ENCODE results near the gene NSMCE1. TPM values are rescaled to one million over a fixed set of nuclear protein-coding genes. Genes with fewer than 3 reads are reported as not detected.

Gene NSMCE1
- total and polyA plus RNA-seq, 2 of the 8 experiments (the other 6 are each of a cell fraction or from before 2014, with no cell fraction given) = 8.1 to 16.6 TPM

- TF ChIP-seq SIRT6 (IDR thresholded peaks at IDR 0.05; ENCODE audit: low read length) (no peak), ASH2L (IDR thresholded peaks at IDR 0.05; ENCODE audit: low read length) (no peak), BRCA1 (IDR thresholded peaks at IDR 0.05; ENCODE audit: low read depth, low read length) (no peak), CTBP2 (IDR thresholded peaks at IDR 0.05; ENCODE audit: borderline replicate concordance, insufficient read depth, insufficient read length, low read length) (no peak)
- Histone ChIP-seq H2BK5ac (ENCODE audit: low read depth, low read length) (no peak overlapping the region), H3K23ac (ENCODE audit: insufficient read length) (no peak overlapping the region), H2BK15ac (ENCODE audit: low read length) (no peak overlapping the region), H3K4me1 (replicated peaks in 1 of 4; ENCODE audit: control insufficient read depth in 3 of 4, insufficient read depth in 4 of 4, low read length in 3 of 4) (peaks cover 0 to 2% (median 0%) of the 10 kb centered on the region in 4 experiments; a peak in 1 of 7 replicates), H4K8ac (ENCODE audit: extremely low read depth, insufficient read depth, low read length) (no peak overlapping the region), H3K4me3 (ENCODE audit: extremely low read depth in 1 of 4, insufficient read depth in 2 of 4, low read depth in 3 of 4, low read length in 4 of 4) (no peak overlapping the region), H3K36me3 (ENCODE audit: control insufficient read depth in 2 of 4, insufficient read depth in 4 of 4, low read length in 3 of 4) (no peaks in the 10 kb centered on the region), H3K18ac (ENCODE audit: extremely low read depth, low read length) (no peak overlapping the region), H3K4me2 (ENCODE audit: insufficient read depth in 1 of 2, low read depth in 2 of 2, low read length in 2 of 2) (no peak overlapping the region), H3K9ac (replicated peaks in 1 of 4; ENCODE audit: extremely low read depth in 1 of 4, low read depth in 3 of 4, low read length in 3 of 4) (no peak overlapping the region), H3K79me1 (ENCODE audit: low read depth, low read length) (no peaks in the 10 kb centered on the region; the same call in 1 of the 2 replicates), H2BK20ac (ENCODE audit: low read length) (no peak overlapping the region), H2AFZ (ENCODE audit: low read length) (no peak overlapping the region), H4K20me1 (replicated peaks in 1 of 2; ENCODE audit: control insufficient read depth in 1 of 2, insufficient read depth in 2 of 2, low read length in 2 of 2) (peaks cover 0 to 2% of the 10 kb centered on the region in 2 experiments), H4K5ac (ENCODE audit: insufficient read length, low read depth, low read length) (no peak overlapping the region), H2BK120ac (replicated peaks; ENCODE audit: low read depth, low read length) (no peak overlapping the region), H3K27ac (ENCODE audit: low read depth, low read length) (no peak overlapping the region), H3K27me3 (replicated peaks in 1 of 4; ENCODE audit: control insufficient read depth in 3 of 4, extremely low read depth in 1 of 4, insufficient read depth in 3 of 4, low read length in 3 of 4) (no peaks in the 10 kb centered on the region), H4K91ac (replicated peaks; ENCODE audit: insufficient read length, low read length) (no peak overlapping the region), H3K9me3 (ENCODE audit: insufficient read depth in 2 of 2, low read depth in 1 of 2, low read length in 1 of 2) (no peaks in the 10 kb centered on the region; a peak in 1 of 4 replicates), H2BK12ac (ENCODE audit: low read depth, low read length) (no peak overlapping the region), H2AK5ac (ENCODE audit: low read depth, low read length) (no peak overlapping the region), H3K14ac (ENCODE audit: insufficient read length) (no peak overlapping the region), H3K4ac (replicated peaks; ENCODE audit: insufficient read length, low read depth, low read length) (no peak overlapping the region), H3K23me2 (ENCODE audit: low read depth, low read length) (peaks cover 7% of the 10 kb centered on the region; the same call in 1 of the 2 replicates), H3K79me2 (ENCODE audit: control insufficient read depth in 1 of 2, insufficient read depth in 2 of 2, low read length in 2 of 2) (no peaks in the 10 kb centered on the region; a peak in 1 of 4 replicates), H3K56ac (replicated peaks; ENCODE audit: insufficient read length, low read depth, low read length) (no peak overlapping the region)
- POLR2A ChIA-PET (ENCODE audit: partially characterized antibody) = interaction anchor here (0.7 kb wide), 1 partner anchor 20 kb away, joined by 4 read pairs; no protein-coding TSS in a partner anchor
- DNase-seq (ENCODE audit: low read depth in 1 of 2, low spot score in 2 of 2) = no peak
- CTCF ChIA-PET (ENCODE audit: partially characterized antibody) = interaction anchor here (1.1 to 1.2 kb wide), 2 partner anchors 14 to 57 kb away, joined by 3 read pairs; no protein-coding TSS in a partner anchor
- FAIRE-seq = no peak
- WGBS, 2 experiments (ENCODE audit: extremely low coverage in 1 of 2, insufficient coverage in 1 of 2, insufficient read length in 1 of 2, insufficient replicate concordance in 2 of 2, low coverage in 1 of 2, low lambda C conversion rate in 2 of 2, missing lambda C conversion rate in 1 of 2) = 93% methylated on average over 5 of the region's 5 CpGs; no CpG with 5 or more reads in 1 of the 2 experiments
Observed at GRCh38 chr16:27304881-27305745, 36.5 kb upstream of the NSMCE1 start.

Data from H1 (cell line).